HCT116 (cell line): ENCODE measurements around the gene TFF3. TPM values are rescaled to one million over a fixed set of nuclear protein-coding genes. Genes with fewer than 3 reads are reported as not detected.

Source experiments
- ATAC-seq: fragments of 200-7000 bp; cut with Tn5 transposase; 2 replicates; pipeline ENCODE4 v1.9.1; 2020; ENCODE audit warnings: mild to moderate bottlenecking, moderate library complexity
- BruUV-seq: library from RNA; stranded (reverse); fragments of 400-500 nt; replicated peaks from 2 replicates; lab custom pipeline; 2021; lab: Mats Ljungman, UMichigan
- CTCF ChIA-PET: fragments of 300-600 bp; sonication (Branson Sonifier 250); formaldehyde crosslinking; loops from one replicate; lab custom pipeline; 2021; ENCODE audit warnings: antibody characterized with exemption; lab: Charles Lee
- POLR2A ChIA-PET: fragments of 300-600, 350-600 bp; sonication (Branson Sonifier 250); formaldehyde crosslinking; loops from one replicate; lab custom pipeline; 2021; ENCODE audit warnings: antibody characterized with exemption; lab: Charles Lee
- RAD21 ChIA-PET, 2 experiments: fragments of 300-600 bp; sonication (Branson Sonifier 250); formaldehyde crosslinking; loops; one replicate each; lab custom pipeline; 2023; ENCODE audit warnings: low total read pairs in 2 of 2; ENCODE audit not compliant: uncharacterized antibody in 2 of 2, unreplicated experiment in 2 of 2, low non-redundant PET in 1 of 2; lab: Charles Lee
- DNase-seq: peaks from one replicate; pipeline ENCODE4 v3.0.0-alpha.2; 2010; ENCODE audit warnings: low read depth, low spot score
- H2AFZ ChIP-seq: fragments of 200-600 bp; shearing (Covaris generic), sonication (generic); 2 replicates; pipeline ENCODE4 v1.6.1; 2017; ENCODE audit warnings: low read depth, mixed run types, mixed read lengths, antibody characterized with exemption, low read length; ENCODE audit not compliant: poor library complexity, severe bottlenecking
- H3K27ac ChIP-seq: 2 replicates; pipeline ENCODE4 v1.5.1; 2012; ENCODE audit warnings: low read depth, low read length
- H3K27me3 ChIP-seq: fragments of 200-600 bp; sonication (generic); 2 replicates; pipeline ENCODE4 v1.6.1; 2016; ENCODE audit warnings: mixed run types, low read length, mixed read lengths; ENCODE audit not compliant: insufficient read depth
- H3K36me3 ChIP-seq, 2 experiments: fragments of 200-500 bp in 1 of 2; fragments of 200-600 bp in 1 of 2; sonication (Bioruptor generic) in 1 of 2; sonication (generic) in 1 of 2; 2 replicates each; pipeline versions ENCODE4 v1.5.1 to v1.6.1; 2014 to 2016; ENCODE audit warnings: low read length in 2 of 2, inconsistent platforms in 1 of 2, mixed read lengths in 1 of 2, mixed run types in 1 of 2; ENCODE audit not compliant: insufficient read depth in 2 of 2, control insufficient read depth in 1 of 2
- H3K4me1 ChIP-seq, 2 experiments: fragments of 200-600 bp in 1 of 2; sonication (generic) in 1 of 2; 2 replicates each; pipeline versions ENCODE4 v1.5.1 to v1.6.1; 2012 to 2017; ENCODE audit warnings: low read length in 2 of 2, inconsistent platforms in 1 of 2, mild to moderate bottlenecking in 1 of 2, mixed read lengths in 1 of 2, mixed run types in 1 of 2, moderate library complexity in 1 of 2; ENCODE audit not compliant: insufficient read depth in 2 of 2, control insufficient read depth in 1 of 2
- H3K4me2 ChIP-seq: fragments of 200-600 bp; sonication (generic); 2 replicates; pipeline ENCODE4 v1.6.1; 2017; ENCODE audit warnings: mixed run types, low read length, mixed read lengths
- H3K4me3 ChIP-seq, 2 experiments: fragments of 200-600 bp in 1 of 2; sonication (generic) in 1 of 2; replicated peaks in 1 of 2; 2 replicates each; pipeline ENCODE4 v1.5.1; 2011 to 2016; ENCODE audit warnings: low read length in 2 of 2, control low read depth in 1 of 2, low read depth in 1 of 2, mild to moderate bottlenecking in 1 of 2, mixed read lengths in 1 of 2, mixed run types in 1 of 2
- H3K79me2 ChIP-seq: fragments of 200-600 bp; sonication (generic); 2 replicates; pipeline ENCODE4 v1.6.1; 2017; ENCODE audit warnings: mild to moderate bottlenecking, mixed run types, low read length, moderate library complexity, mixed read lengths; ENCODE audit not compliant: insufficient read depth
- H3K9ac ChIP-seq: fragments of 200-600 bp; sonication (generic); 2 replicates; pipeline ENCODE4 v1.6.1; 2016; ENCODE audit warnings: low read length, mixed read lengths
- H3K9me2 ChIP-seq: fragments of 200-600 bp; sonication (generic), shearing (Covaris generic); 2 replicates; pipeline ENCODE4 v1.6.1; 2017; ENCODE audit warnings: mixed run types, mild to moderate bottlenecking, moderate library complexity; ENCODE audit not compliant: insufficient read depth
- H3K9me3 ChIP-seq, 2 experiments: fragments of 200-500 bp in 1 of 2; fragments of 200-600 bp in 1 of 2; sonication (Bioruptor generic) in 1 of 2; sonication (generic) in 1 of 2; 2 replicates each; pipeline ENCODE4 v1.6.1; 2014 to 2017; ENCODE audit warnings: low read length in 2 of 2, mixed read lengths in 2 of 2, inconsistent platforms in 1 of 2, low read depth in 1 of 2, mild to moderate bottlenecking in 1 of 2, mixed run types in 1 of 2, moderate library complexity in 1 of 2; ENCODE audit not compliant: control insufficient read depth in 1 of 2, insufficient read depth in 1 of 2
- H4K20me1 ChIP-seq: fragments of 200-600 bp; sonication (generic), shearing (Covaris generic); 2 replicates; pipeline ENCODE4 v1.6.1; 2017; ENCODE audit warnings: mixed run types, mild to moderate bottlenecking, moderate library complexity; ENCODE audit not compliant: insufficient read depth
- EGR1 ChIP-seq: IDR thresholded peaks from 2 replicates; pipeline ENCODE4 v1.6.1; 2012; ENCODE audit warnings: low read depth
- EZH2phosphoT487 ChIP-seq: fragments of 200-600 bp; IDR thresholded peaks from 2 replicates; pipeline ENCODE4 v1.6.1; 2018; ENCODE audit warnings: antibody characterized with exemption, borderline replicate concordance
- REST ChIP-seq: IDR thresholded peaks from 2 replicates; pipeline ENCODE4 v1.6.1; 2012; ENCODE audit warnings: low read depth
- TCF7L2 ChIP-seq: IDR thresholded peaks from 2 replicates; pipeline ENCODE4 v1.7.0; 2011; ENCODE audit warnings: borderline replicate concordance, inconsistent platforms; ENCODE audit not compliant: insufficient read depth, insufficient read length; ENCODE audit errors: extremely low read depth
- YY1 ChIP-seq: IDR thresholded peaks from 2 replicates; pipeline ENCODE4 v1.6.1; 2011; ENCODE audit warnings: low read length, low read depth, moderate library complexity, mild to moderate bottlenecking; ENCODE audit not compliant: insufficient replicate concordance; ENCODE audit errors: extremely low read depth
- intact Hi-C: fragments of 100-400 bp; cut with micrococcal nuclease; formaldehyde crosslinking; loops from 2 replicates; pipeline ENCODE4 v1.10.0; 2022
- total RNA-seq: library from RNA; stranded (reverse); gene quantifications from one replicate; pipeline ENCODE4 v1.2.1, GENCODE V29; 2021; ENCODE audit not compliant: unreplicated experiment

TFF3 gene
- total RNA-seq, 1 experiment from 2014 or later: 0.22 TPM

- Histone ChIP-seq H3K4me3 (no peak overlapping the region), H3K27ac (no peak overlapping the region), H3K4me2 (no peak overlapping the region), H3K9me2 (no peaks in the 10 kb centered on the region), H4K20me1 (no peaks in the 10 kb centered on the region), H3K79me2 (no peaks in the 10 kb centered on the region), H3K27me3 (no peaks in the 10 kb centered on the region), H3K9me3 (no peaks in the 10 kb centered on the region), H3K9ac (no peak overlapping the region), H3K36me3 (no peaks in the 10 kb centered on the region), H2AFZ (no peak overlapping the region), H3K4me1 (no peaks in the 10 kb centered on the region)
- ATAC-seq (no peak), DNase-seq (no peak)
- intact Hi-C loops: no loop called here
- ChIA-PET RAD21 (no interaction called here), CTCF (no interaction called here), POLR2A (no interaction called here)
- no peak for TF ChIP-seq EGR1
- TF ChIP-seq YY1: no peak
- no peak for TF ChIP-seq EZH2phosphoT487
- no peak for TF ChIP-seq REST
- no peak for TF ChIP-seq TCF7L2
- no TSS peak for BruUV-seq
Measured at GRCh38 chr21:42351626-42352440, 36.6 kb upstream of the TFF3 start.
